Suppressor macrophage (primary cell): Measurements from ENCODE around the gene IMMP2L.

ENCODE experiments used
- DNase-seq, 4 experiments: peaks; one replicate each; pipeline ENCODE4 v3.0.0-alpha.2; 2020 to 2022

The IMMP2L gene

DNA sequence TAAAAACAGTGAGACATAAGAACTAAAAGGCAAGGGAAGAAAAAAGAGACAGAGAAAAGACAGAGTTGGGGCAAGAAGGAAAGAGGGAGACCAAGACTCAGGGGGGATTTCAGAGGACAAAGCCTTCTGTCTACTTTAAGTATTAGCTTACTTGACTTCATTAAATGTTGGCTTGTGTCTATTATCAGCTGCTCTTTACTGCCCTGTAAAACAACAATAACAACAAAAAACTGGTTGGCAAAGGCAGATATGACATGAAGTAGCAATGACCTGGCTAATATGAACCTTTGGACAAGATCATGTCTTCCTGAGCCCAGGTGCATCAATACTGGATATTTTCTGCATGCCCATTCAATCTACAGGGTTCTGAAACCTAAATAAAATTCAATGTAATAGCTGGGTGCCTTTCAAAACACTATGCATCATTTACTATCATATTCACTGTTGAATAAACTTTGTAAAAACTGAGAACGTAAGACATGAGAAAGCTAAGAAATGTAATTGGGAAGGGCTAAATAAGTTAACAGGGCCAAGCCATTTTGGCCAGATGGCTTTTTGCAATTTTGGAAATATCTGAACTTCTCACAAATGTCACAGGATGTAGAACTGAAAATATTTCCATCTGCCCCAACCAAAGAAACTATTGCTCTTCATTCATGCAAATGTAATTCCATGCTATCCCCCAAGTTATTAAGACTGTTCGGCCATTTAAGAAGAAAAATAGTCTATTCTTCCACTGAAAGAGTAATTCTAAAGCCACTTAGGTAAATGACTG lies 422.0 kb downstream of the IMMP2L start:
- no peak for DNase-seq

DNA sequence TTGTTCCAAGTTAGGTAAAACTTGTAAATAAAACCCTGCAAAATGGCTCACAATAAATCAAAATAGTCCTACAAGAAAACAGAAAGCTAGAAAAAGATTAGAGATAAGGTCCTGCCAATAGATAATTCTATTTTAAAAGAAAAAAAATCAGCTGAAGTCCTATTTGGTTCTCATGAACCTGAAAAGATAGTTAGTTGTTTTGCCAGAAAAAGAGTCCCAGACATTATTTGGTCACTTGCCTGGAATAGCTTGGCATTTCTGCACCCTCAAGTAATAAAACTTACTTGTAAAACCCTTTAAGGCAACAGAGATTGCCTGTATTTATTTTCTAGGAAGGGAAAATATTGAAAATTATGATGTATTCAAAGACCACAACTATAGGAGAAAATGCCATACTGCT lies 423.7 kb downstream of the IMMP2L start:
- DNase-seq = no peak

DNA sequence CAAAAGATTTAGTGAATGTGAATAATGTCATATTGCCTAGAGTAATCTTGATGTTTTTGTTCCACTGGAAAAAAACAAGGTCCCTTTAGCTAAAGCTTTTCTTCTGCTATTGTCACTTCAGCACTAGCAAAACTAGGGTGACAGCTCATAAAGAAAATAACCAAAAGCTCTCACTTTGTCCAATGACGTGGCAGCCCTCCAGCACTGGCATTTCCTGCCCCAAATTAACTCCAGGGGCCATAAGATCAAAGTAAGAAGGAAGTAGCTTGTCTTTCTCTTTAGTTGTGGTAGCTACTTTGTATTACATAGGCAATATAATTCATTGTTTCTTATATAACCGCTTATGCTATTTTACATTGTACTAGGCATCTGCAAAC lies 424.1 kb downstream of the IMMP2L start:
- peak; percentile 52 to 69 (median 61) for DNase-seq

DNA sequence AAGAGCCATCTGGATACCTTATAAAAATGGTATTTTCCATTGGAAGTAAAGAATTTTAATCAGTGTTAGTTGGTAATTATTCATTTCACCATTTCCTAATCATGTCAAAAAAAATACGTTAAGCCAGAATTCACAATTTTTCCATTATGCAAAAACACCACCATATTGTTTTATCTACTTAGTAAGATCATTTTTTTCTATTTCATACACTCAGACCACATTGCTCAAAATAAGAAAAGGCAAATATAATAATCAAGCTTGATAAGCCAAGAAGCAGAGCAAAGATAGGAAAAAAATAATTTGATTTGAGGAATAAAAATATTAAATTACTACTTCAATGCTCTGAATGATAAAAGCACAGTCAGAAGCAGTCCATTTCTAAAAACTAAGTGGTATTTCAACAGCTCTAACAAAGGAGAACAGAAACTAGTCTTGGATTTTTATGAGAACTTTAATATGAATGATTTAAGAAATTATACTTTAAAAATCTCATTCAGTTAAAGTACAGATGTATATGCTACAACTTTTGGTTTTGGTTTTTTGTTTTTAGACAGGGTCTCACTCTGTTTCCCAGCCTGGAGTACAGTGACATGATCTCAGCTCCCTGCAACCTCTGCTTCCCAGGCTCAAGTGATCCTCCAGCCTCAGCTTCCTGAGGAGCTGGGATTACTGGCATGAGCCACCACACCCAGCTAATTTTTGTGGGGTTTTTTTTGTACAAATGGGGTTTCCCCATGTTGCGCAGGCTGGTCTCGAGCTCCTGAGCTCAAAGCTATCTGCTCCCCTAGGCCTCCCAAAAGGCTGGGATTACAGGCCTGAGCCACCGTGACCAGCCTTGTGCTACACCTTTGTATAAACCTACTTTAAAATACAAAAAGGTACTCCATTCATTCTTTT lies 424.7 kb downstream of the IMMP2L start:
- peak; percentile 63 to 71 (median 66) for DNase-seq

DNA sequence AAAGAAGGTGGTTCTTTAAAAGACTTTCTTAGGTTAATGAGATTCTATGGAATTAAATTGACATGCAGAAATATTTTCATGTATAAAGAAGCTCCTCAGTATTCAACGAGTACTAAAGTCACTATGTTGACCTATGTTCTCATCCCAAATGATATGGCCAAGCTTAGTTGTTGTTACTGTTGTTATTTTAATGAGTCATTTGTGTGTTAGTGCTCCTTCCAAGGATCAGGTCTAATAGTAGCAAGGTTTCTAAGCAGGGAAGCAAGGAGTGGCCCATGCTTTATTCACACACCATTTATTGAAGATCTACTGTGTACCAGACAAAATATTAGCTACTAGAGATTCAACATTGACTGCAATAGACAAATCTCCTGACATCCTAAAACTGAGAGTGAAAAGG lies 429.5 kb downstream of the IMMP2L start:
- no peak for DNase-seq

DNA sequence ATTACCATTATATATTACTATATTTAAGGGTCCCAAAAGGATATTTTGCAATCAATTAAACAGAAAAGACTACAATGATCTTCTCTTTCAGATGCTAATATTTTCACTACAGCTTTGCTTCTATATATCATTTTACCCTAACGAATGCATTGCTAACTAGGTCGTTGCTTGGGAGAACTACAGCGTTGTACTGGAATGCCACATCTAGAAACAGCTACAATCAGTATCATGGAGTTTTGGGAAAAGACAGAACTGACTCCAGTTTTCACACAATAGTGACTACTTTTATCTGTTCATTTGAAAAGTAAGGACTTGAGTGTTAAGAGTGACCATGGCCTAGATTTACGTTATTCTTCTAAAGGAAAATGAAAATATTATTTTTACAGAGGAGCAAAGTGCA lies 432.9 kb downstream of the IMMP2L start:
- DNase-seq = no peak

DNA sequence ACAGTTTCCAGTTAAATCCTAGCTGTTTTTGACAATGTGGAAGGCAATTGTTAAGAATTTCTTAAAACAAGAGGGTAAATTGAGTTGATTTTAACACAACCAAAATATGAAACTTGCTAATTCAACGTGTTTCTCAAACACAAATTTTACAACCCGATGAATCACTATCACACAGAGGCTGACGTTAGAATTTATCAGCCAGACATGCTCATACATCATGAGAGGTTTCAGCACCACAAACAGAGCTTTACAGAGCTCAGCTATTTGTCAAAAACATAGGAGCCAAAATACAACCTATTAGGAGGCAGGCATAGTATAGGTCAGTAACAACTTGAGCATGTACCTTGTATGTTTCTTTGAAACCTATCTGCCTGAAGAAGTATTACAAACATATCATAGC lies 435.3 kb downstream of the IMMP2L start:
- DNase-seq = no peak

DNA sequence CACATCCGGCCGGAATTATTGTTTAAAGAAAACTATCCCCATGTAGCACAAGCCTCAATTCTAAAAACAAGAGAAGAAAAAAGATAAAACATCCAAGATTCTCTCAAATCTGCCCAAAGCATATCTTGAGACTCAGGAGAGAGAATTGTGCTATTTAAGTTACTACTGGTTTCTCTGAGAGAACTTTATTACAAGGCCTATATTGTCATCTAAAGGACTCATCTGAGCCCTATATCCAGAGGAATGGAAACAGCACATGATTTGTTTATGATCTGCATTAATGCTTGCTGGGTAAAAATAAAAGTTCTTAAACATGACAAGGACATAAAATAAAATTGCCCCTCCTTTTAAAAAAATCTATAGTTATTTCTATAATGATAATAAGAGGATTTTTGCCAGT lies 446.3 kb downstream of the IMMP2L start:
- no peak for DNase-seq

DNA sequence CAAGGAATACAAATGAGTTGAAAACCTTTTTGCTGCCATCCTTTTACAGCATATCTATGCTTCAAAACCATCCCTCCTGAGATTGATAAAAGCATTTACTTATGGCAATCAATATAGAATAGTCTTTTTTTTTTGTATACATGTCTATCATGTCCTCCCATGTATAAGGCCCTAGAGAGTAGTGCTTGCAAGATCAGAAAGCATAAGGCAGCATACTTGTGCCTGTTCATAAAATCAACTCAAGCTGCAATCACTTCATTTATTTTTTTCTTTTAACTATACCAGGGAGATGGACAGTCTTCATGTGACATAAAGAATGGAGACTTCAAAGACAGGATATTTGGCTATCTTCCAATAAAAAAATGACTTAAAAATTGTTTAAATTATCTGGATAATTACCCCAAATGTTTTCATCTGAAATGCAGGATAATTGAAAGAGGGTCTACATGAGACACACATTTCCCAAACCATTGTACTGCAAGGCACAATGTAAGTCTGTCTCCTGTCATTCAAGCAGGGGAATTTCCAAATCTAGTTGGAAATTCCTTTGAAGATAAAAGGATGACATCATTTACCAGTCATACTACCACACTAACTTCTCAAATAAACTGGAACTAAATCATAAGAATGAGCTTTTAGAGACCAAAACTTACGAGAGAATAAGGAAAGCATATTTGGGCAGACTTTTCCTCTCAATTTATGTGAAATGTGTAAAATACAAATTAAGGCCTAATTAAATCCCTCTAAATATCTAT lies 448.9 kb downstream of the IMMP2L start:
- DNase-seq = peak in 2 of 4 experiments; percentile 31 to 47

DNA sequence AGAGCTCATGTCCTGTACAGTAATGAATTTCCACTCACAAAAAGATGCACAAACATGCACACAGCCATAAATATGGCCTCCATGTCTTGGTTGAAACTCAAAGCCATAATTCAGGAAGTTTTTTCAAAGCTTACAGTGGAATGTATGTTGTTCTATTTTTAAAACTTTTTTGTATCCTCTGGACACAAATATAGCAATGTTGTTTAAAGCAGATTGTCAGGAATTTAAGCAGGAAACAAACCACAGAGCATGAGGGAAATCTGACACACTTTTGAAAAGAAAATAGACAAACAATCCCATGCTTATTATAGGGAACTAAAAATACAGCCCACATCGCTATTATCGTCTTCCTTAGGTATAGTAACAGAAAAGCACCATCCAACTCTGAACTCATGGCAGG lies 449.9 kb downstream of the IMMP2L start:
- DNase-seq = no peak

DNA sequence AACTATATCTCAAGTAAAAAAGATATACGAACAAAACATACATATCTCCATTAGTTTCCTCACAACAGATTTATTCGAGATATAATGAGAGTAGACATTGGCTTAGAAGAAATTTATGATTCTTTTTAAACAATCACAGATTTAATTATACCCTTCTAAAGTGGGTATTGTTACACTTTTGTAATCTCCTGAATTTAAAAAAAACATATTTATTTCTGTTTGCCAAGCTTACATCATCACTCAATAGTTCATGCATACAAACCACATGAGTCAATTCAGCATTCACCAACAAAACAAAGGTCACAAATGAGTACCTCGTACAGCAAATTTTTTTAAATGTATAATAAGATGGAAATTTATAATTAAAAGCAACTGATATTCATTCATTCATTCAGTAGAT lies 453.8 kb downstream of the IMMP2L start:
- no peak for DNase-seq

DNA sequence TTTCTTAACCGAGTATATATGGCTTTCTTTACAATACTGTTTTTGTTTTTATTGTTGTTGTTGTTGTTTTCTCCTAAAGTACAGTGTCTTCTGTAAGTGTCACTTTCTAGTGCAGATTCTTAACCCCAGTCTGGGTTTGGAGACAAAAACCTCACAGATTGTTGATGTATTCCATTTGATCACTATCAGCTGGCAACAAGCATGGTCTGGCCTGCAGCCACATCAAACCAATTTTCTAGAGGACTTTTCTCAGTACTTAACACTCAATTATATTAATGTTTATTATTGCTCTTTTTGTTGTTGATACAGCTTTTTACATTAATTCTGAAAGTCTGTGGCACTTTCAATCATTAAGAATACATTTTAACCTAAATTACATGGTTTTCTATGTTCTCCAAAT lies 454.3 kb downstream of the IMMP2L start:
- no peak for DNase-seq

DNA sequence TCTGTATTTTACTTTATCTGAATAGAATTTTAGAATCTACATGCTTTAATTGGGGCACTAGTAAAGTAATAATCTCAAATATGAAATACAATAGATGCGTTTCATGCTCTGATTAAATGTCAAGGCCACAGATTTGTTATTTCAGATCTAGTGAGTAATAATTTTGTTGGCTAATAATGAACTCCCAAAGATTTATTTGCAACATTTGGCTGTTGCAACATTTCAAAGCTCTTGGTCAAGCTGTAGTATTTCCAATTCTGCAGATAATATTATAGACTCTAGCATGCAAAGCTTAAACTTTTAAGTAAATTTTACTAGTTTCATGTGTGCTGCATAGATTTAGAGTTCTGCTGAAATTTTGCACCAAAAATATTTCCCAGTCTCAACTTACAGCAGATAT lies 454.7 kb downstream of the IMMP2L start:
- DNase-seq = peak in 2 of 4 experiments; percentile 17 to 19

DNA sequence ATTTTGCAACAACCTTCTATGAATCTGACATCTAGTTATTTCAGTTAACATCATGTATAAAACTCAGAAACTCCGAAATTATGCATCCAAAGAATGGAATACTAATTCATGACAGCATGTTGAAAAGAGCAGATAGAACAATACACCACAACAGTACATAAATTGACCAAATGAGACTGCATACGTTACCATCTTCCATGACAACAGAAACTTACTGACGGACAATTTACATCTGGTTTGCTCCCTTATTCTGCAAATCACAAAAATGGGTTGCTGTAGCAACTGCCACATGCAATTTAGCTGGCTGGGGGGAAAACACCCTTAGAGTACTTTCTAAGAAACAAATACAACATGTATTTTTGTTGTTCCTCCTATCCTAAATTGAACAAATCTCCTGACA lies 457.0 kb downstream of the IMMP2L start:
- no peak for DNase-seq

DNA sequence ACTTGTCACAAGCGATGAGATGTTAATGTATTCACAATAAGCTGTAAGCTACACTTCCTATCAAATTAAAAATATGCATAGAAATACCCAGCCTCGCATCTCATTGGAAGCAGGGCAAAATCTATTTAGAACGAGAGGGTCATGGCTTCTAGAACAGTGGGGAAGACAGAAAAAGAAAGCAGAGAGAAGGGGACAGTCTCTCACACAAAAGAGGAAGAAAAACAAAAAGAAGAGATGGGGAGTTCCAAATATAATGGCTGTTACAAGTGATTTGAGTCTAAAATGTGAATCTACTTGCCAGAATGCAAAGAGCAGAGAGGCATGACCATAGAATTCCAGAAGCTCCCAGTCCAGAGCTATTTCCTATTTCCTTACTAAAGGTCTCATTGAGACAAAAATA lies 457.6 kb downstream of the IMMP2L start:
- no peak for DNase-seq

DNA sequence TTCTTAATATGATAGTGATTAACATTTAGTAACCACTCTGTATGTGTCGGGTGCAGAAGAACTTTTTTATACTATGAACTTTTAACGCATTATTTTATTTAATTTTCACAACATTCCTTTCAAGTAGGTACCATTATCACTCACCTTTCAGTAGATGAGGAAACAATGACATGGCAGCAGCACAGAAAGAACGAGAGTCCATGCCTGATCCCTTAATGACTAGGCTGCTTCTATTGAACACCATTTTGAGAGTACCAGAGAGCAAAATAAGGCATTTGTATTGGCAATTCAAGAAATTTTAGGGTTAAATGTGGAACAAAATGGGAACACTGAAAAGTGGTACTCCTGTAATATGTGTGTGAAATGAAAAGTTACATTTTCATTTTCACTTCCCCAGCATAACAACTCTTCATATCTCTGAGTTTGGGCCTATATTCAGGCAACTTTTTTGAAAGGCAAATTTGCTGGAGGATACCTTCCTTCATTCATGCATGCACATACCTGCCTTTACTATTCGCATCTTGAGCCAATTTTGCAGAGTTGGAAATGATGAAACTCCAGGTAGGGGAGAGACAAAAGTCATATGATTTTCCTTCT lies 458.5 kb downstream of the IMMP2L start:
- DNase-seq = peak in 1 of 4 experiments; percentile 14

DNA sequence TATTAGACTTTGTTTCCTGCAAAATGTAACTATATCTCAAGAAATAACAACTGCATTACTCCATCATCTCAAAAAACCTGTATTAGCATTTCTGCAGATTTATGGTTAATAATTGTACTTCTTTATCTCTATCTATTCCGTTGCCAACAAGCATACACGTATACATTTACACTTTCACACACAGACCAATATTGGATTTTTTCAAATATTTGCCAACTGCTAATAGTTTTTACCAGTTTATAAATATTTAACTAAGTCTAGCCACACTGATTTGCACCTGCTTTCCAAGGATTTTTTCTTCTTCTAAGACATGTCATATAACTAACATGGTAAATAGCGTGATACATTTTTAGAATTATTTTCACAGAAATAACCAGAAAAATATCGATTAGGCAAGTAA lies 459.2 kb downstream of the IMMP2L start:
- no peak for DNase-seq

DNA sequence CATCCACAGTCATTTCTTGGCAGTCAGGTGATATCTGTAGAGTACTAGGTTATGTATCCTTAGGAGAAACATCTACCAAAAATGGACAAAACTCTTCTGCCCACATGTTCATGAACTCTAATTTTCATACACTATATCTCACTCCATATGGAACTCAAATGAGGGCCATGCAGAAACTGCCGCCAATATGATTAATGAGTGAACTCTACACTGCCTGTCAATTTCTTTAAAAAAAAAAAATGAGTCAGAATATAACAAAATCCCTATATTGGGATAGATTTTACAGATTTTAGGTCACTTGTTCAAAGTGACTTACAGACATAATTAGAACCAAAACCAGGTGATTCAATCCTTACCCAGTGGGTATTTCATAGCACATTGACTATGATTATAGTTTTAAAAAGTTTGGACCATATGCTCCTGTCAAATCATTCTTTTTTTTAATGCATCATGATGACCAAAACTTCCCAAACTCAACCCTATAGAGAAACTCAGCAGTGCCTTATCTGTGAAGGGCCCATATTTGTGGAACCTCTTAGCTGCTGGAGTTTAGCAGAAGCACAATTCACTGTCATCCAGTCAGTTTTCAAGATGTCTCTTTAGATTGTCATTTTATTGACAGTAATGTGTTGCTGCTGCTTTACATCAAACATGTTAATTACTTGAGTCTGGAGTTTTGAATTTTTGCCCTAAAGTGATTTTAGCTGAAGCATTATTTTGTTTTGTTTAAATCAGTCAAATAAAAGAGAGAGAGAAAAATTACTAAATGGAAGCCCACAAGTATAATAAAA lies 460.2 kb downstream of the IMMP2L start:
- no peak for DNase-seq

DNA sequence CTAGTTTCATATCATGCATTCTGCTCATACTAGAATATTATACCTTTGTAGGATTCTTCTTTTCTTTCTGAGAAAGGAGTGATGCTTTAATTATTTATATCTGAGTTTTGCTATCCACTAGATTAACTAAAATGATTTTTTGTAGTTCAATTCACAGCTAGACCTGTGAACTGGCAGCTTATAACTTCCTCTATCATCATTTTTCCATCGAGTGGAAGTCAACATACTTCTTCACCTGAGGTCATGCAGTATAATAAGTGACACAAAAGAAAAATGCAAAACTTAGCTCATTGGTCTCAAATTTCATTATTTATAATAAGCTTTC lies 463.4 kb downstream of the IMMP2L start:
- no peak for DNase-seq

DNA sequence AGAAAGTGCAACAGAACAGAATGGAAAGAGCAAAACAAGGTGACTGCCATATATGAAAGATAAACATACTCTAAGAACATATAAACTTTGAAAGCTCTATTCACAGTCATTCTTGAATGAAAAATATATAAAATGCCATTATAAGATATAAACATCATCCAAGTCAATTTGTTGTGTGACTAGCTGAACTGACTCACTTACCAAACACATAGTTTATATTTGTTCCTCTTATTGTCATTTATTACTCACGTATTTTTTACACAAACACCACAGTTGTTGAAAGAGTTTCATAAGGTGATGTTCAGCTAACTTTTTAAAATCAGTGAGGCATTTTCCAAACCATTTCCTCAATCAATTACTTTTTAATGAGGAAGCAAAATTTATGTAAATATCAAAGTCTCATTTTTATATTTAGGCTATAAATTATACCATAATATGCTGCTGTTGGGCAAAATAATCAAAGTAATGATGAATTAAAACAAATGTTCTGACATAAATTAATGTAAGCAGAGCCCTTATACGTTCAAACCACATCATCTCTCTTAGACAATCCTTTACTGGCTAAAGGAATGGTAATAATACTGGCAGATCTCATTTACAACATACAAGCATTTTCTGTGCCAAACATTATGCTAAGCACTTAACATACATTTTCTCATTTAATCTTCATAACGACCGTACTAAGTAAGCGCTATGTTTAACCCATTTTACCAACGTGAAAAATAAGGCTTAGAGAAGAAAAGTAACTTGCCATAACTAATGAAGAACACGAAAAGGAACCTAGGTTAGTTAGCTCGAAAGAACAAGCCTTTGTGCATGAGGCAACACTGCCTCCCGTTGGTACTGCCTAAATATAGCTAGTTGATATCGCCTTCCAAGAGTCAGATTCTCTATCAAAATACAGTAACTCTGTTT lies 464.0 kb downstream of the IMMP2L start:
- peak; percentile 47 to 67 (median 58) for DNase-seq

DNA sequence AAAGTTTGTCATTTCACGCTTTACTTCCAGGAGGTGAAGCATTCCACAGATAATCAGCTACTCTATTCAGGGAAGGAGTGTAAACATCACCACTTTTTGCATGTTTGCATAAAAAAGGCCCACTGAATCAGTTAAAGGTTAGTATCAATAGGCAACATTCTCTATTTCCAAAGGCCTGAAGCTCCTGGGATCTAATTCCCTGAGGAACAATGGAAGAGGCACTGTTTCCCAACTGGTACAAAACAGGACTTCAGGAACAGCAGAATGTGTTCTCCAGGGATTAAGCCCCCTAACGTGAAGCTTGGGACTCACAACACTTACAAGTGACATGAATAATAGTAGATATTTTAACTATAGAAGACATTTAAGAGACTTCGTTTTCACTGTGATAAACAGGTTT lies 465.3 kb downstream of the IMMP2L start:
- no peak for DNase-seq
